ENCODE results near the gene CYB561D1.

Gene CYB561D1

GRCh38 chr1:109482791-109483671, 10.9 kb upstream of the CYB561D1 start:
- Histone ChIP-seq H3K9ac (ENCODE audit: low read depth, low read length) (no peak overlapping the region), H3K4me1 (ENCODE audit: control insufficient read depth, insufficient read depth, low read length) (peaks cover 3% of the 10 kb centered on the region), H3K4me3 (ENCODE audit: low read depth, low read length) (peak overlapping the region; percentile 87), H3K27me3 (ENCODE audit: control insufficient read depth, insufficient read depth, low read length) (peaks cover 2% of the 10 kb centered on the region), H3K9me3 (ENCODE audit: control insufficient read depth, insufficient read depth, low read length) (no peaks in the 10 kb centered on the region), H3K36me3 (ENCODE audit: control insufficient read depth, insufficient read depth, low read length) (peaks cover 8% of the 10 kb centered on the region)

DNA sequence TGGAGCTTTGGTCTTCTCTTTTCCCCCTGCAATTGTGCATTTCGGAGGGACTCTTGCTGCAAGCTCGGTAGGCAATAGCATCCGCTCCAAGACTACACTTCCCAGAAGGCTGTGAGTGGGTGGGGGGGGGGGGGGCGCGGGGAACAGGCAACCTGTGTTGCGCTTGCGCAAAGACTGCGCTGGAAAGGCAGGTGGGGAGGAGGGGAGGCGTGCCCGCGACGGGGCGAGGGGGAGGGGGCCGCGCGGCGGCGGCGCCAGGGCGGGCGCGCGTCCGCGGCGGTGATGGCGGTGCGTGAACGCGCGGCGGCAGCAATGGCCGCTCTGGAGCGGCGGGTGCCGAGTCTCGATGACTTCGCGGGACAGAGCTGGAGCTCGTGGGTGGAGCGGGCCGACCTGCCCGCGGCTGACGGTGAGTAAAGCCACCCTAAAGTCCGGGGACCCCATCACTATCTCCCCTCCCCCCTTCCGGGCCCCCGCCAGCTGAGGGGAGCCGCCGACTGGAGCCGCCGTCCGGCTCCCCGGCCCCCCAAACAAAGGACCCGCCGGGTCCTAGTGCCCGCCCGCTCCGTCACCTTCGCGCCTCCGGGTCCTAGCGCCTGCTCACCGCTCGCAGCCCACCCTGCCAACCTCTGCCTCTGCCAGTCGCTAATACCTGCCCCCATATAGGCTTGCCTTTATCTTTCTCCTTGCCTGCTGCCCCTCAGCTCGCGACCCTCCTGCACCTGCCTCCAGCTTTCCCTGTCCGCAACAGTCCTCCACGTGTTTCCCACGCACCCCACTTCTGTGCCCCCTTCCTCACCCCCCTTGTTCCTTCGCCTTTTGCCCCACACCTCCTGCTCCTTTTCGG, 10.0 kb upstream of the CYB561D1 start, which contains the start of gene ATXN7L2:
Gene ATXN7L2 (plus strand): TSS at position 234 of the 847 bp plus-strand sequence. CDS start 49 bp downstream, at position 283.
- Histone ChIP-seq H3K9me3 (ENCODE audit: control insufficient read depth, insufficient read depth, low read length) (no peaks in the 10 kb centered on the region), H3K4me1 (ENCODE audit: control insufficient read depth, insufficient read depth, low read length) (peaks cover 3% of the 10 kb centered on the region), H3K4me3 (ENCODE audit: low read depth, low read length) (peak within 1 kb of the TSS; percentile 96), H3K27me3 (ENCODE audit: control insufficient read depth, insufficient read depth, low read length) (peaks cover 2% of the 10 kb centered on the region), H3K9ac (ENCODE audit: low read depth, low read length) (peak within 1 kb of the TSS; percentile 85), H3K36me3 (ENCODE audit: control insufficient read depth, insufficient read depth, low read length) (peaks cover 11% of the 10 kb centered on the region)

GRCh38 chr1:109484519-109484975, 9.3 kb upstream of the CYB561D1 start:
- Histone ChIP-seq H3K9ac (ENCODE audit: low read depth, low read length) (peak overlapping the region; percentile 49), H3K4me1 (ENCODE audit: control insufficient read depth, insufficient read depth, low read length) (peaks cover 3% of the 10 kb centered on the region), H3K36me3 (ENCODE audit: control insufficient read depth, insufficient read depth, low read length) (peaks cover 11% of the 10 kb centered on the region), H3K9me3 (ENCODE audit: control insufficient read depth, insufficient read depth, low read length) (no peaks in the 10 kb centered on the region), H3K27me3 (ENCODE audit: control insufficient read depth, insufficient read depth, low read length) (peaks cover 2% of the 10 kb centered on the region), H3K4me3 (ENCODE audit: low read depth, low read length) (peak overlapping the region; percentile 96)

DNA sequence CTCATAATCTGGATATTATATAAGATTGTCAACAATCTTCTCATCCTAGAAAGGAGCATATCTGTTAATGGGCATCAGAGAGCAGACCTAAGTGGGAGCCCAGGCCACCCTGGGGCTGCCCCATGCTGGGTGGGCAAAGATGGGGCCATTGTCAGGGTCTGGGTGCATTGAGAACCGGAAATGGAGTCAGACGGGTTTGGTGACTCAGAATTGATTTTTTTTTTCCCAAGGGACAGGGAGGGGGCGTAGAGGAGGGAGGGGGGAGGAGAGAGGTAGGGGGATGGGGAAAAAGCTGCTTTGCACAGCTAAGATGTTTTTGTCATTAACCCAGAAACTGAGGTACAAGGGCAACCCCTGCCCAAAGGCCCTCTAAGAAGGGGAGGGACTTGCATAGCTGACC, 8.9 kb upstream of the CYB561D1 start:
- Histone ChIP-seq H3K4me1 (ENCODE audit: control insufficient read depth, insufficient read depth, low read length) (peaks cover 3% of the 10 kb centered on the region), H3K9ac (ENCODE audit: low read depth, low read length) (no peak overlapping the region), H3K9me3 (ENCODE audit: control insufficient read depth, insufficient read depth, low read length) (no peaks in the 10 kb centered on the region), H3K36me3 (ENCODE audit: control insufficient read depth, insufficient read depth, low read length) (peaks cover 11% of the 10 kb centered on the region), H3K4me3 (ENCODE audit: low read depth, low read length) (peak overlapping the region; percentile 96), H3K27me3 (ENCODE audit: control insufficient read depth, insufficient read depth, low read length) (peaks cover 2% of the 10 kb centered on the region)

- Histone ChIP-seq H3K36me3 (ENCODE audit: control insufficient read depth, insufficient read depth, low read length) (peaks cover 11% of the 10 kb centered on the region), H3K9me3 (ENCODE audit: control insufficient read depth, insufficient read depth, low read length) (no peaks in the 10 kb centered on the region), H3K27me3 (ENCODE audit: control insufficient read depth, insufficient read depth, low read length) (peaks cover 2% of the 10 kb centered on the region), H3K9ac (ENCODE audit: low read depth, low read length) (no peak overlapping the region), H3K4me1 (ENCODE audit: control insufficient read depth, insufficient read depth, low read length) (peaks cover 3% of the 10 kb centered on the region), H3K4me3 (ENCODE audit: low read depth, low read length) (no peak overlapping the region)
Measured at GRCh38 chr1:109487261-109487660, 6.6 kb upstream of the CYB561D1 start.

GRCh38 chr1:109488201-109488600, 5.7 kb upstream of the CYB561D1 start:
- no peaks in the 10 kb centered on the region for H3K9me3 ChIP-seq (ENCODE audit: control insufficient read depth, insufficient read depth, low read length)
- H3K4me1 ChIP-seq (ENCODE audit: control insufficient read depth, insufficient read depth, low read length) = peaks cover 3% of the 10 kb centered on the region
- H3K36me3 ChIP-seq (ENCODE audit: control insufficient read depth, insufficient read depth, low read length) = peaks cover 11% of the 10 kb centered on the region
- no peak overlapping the region for H3K4me3 ChIP-seq (ENCODE audit: low read depth, low read length)
- no peak overlapping the region for H3K9ac ChIP-seq (ENCODE audit: low read depth, low read length)
- no peaks in the 10 kb centered on the region for H3K27me3 ChIP-seq (ENCODE audit: control insufficient read depth, insufficient read depth, low read length)

GRCh38 chr1:109488696-109489095, 5.2 kb upstream of the CYB561D1 start:
- peaks cover 11% of the 10 kb centered on the region for H3K36me3 ChIP-seq (ENCODE audit: control insufficient read depth, insufficient read depth, low read length)
- H3K4me3 ChIP-seq (ENCODE audit: low read depth, low read length) = no peak overlapping the region
- peaks cover 6% of the 10 kb centered on the region for H3K4me1 ChIP-seq (ENCODE audit: control insufficient read depth, insufficient read depth, low read length)
- no peaks in the 10 kb centered on the region for H3K27me3 ChIP-seq (ENCODE audit: control insufficient read depth, insufficient read depth, low read length)
- H3K9ac ChIP-seq (ENCODE audit: low read depth, low read length) = no peak overlapping the region
- no peaks in the 10 kb centered on the region for H3K9me3 ChIP-seq (ENCODE audit: control insufficient read depth, insufficient read depth, low read length)

DNA sequence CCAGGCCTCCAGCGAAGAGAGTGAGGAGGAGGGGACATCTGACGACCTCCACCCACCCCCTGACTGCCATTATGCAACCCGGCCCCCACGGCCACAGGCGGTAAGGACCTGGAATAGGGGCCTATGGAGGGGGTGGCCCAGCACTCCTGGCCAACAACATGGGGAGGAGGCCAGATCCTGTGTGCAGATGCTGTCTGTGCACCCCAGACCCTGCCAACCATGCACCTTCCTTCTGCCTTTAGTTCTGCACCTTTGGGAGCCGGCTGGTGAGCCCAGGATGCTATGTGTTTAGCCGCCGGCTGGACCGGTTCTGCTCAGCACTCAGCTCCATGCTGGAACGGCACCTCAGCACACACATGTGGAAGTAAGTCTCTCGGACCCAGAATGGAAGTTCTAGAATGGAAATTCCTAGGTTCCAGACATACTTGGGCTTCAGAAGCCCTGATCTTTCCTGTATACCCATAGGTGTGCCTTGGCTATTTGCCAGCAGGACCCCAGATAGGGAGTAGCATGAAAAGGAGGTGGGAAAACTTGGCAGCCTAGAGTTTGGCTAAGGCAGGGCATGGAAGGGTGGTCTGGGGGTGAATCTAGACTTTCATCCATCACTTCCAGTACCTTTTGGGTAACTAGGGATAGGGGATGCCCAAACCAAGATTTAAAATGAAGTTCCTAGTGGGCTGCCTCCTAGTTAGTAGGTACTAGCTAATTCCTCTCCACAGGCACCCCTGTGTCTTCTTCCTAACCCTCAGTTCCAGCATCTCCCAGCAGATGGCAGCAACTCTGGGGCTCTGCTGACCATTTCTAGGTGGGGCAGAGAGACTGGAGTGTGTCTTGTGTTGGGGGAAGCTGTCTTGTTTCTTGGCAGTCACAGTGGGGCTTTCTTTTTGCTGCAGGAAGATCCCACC, 3.6 kb upstream of the CYB561D1 start:
- no peak overlapping the region for H3K9ac ChIP-seq (ENCODE audit: low read depth, low read length)
- peaks cover 11% of the 10 kb centered on the region for H3K36me3 ChIP-seq (ENCODE audit: control insufficient read depth, insufficient read depth, low read length)
- no peaks in the 10 kb centered on the region for H3K9me3 ChIP-seq (ENCODE audit: control insufficient read depth, insufficient read depth, low read length)
- no peak overlapping the region for H3K4me3 ChIP-seq (ENCODE audit: low read depth, low read length)
- no peaks in the 10 kb centered on the region for H3K27me3 ChIP-seq (ENCODE audit: control insufficient read depth, insufficient read depth, low read length)
- H3K4me1 ChIP-seq (ENCODE audit: control insufficient read depth, insufficient read depth, low read length) = peaks cover 4% of the 10 kb centered on the region

DNA sequence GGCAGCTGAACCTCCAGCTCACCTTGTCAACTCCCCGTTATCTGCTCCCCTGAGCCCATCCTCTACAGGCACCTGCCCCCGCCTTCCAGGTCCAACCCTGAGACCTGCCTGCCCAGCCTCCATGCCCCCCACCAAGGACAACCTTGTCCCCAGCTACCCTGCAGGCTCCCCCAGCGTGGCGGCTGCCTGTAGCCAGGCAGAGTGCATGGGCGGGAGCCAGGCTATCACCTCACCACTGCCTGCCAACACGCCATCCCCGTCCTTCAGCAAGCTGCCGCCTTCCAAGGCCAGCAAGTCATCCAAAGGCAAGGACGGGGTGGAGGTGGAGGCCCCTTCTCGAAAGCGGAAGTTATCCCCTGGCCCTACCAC, 3.0 kb upstream of the CYB561D1 start:
- Histone ChIP-seq H3K36me3 (ENCODE audit: control insufficient read depth, insufficient read depth, low read length) (peaks cover 11% of the 10 kb centered on the region), H3K4me3 (ENCODE audit: low read depth, low read length) (no peak overlapping the region), H3K27me3 (ENCODE audit: control insufficient read depth, insufficient read depth, low read length) (no peaks in the 10 kb centered on the region), H3K9ac (ENCODE audit: low read depth, low read length) (no peak overlapping the region), H3K4me1 (ENCODE audit: control insufficient read depth, insufficient read depth, low read length) (peaks cover 3% of the 10 kb centered on the region), H3K9me3 (ENCODE audit: control insufficient read depth, insufficient read depth, low read length) (no peaks in the 10 kb centered on the region)

- Histone ChIP-seq H3K9ac (ENCODE audit: low read depth, low read length) (no peak overlapping the region), H3K27me3 (ENCODE audit: control insufficient read depth, insufficient read depth, low read length) (no peaks in the 10 kb centered on the region), H3K36me3 (ENCODE audit: control insufficient read depth, insufficient read depth, low read length) (peaks cover 8% of the 10 kb centered on the region), H3K4me3 (ENCODE audit: low read depth, low read length) (no peak overlapping the region), H3K4me1 (ENCODE audit: control insufficient read depth, insufficient read depth, low read length) (peaks cover 3% of the 10 kb centered on the region), H3K9me3 (ENCODE audit: control insufficient read depth, insufficient read depth, low read length) (no peaks in the 10 kb centered on the region)
Measured at GRCh38 chr1:109491372-109491771, 2.5 kb upstream of the CYB561D1 start.

- H3K4me1 ChIP-seq (ENCODE audit: control insufficient read depth, insufficient read depth, low read length) = peaks cover 7% of the 10 kb centered on the region
- H3K9me3 ChIP-seq (ENCODE audit: control insufficient read depth, insufficient read depth, low read length) = no peaks in the 10 kb centered on the region
- H3K36me3 ChIP-seq (ENCODE audit: control insufficient read depth, insufficient read depth, low read length) = peaks cover 6% of the 10 kb centered on the region
- no peak overlapping the region for H3K4me3 ChIP-seq (ENCODE audit: low read depth, low read length)
- H3K9ac ChIP-seq (ENCODE audit: low read depth, low read length) = no peak overlapping the region
- H3K27me3 ChIP-seq (ENCODE audit: control insufficient read depth, insufficient read depth, low read length) = no peaks in the 10 kb centered on the region
Measured at GRCh38 chr1:109492779-109493178, 1.1 kb upstream of the CYB561D1 start.
